Esophagus muscularis mucosa (tissue), 4 donors: Measurements from ENCODE around the gene RALGPS2. TPM values are rescaled to one million over a fixed set of nuclear protein-coding genes. Genes with fewer than 3 reads are reported as not detected.

Experiments used
- DNase-seq: peaks from one replicate; pipeline ENCODE4 v3.0.0-alpha.2; 2017; ENCODE audit errors: extremely low spot score
- H3K27ac ChIP-seq, 4 donors: fragments of 200-600 bp; sonication (generic); replicated peaks in 1 of 4; 1 replicate in 3 of 4; 2 replicates in 1 of 4; pipeline ENCODE4 v1.5.1; 2016 to 2019; ENCODE audit warnings: mild to moderate bottlenecking in 1 of 4
- H3K27me3 ChIP-seq, 4 donors: fragments of 200-600 bp; sonication (generic); one replicate each; pipeline versions ENCODE4 v1.5.1 to v1.6.0; 2016 to 2019
- H3K36me3 ChIP-seq, 4 donors: fragments of 200-600 bp; sonication (generic); one replicate each; pipeline ENCODE4 v1.5.1; 2016 to 2019
- H3K4me1 ChIP-seq, 4 donors: fragments of 200-600 bp; sonication (generic); one replicate each; pipeline ENCODE4 v1.5.1; 2016 to 2019
- H3K4me3 ChIP-seq, 4 donors: fragments of 200-600 bp; sonication (generic); 1 replicate in 2 of 4; 2 replicates in 2 of 4; pipeline ENCODE4 v1.5.1; 2016 to 2019; ENCODE audit warnings: mild to moderate bottlenecking in 4 of 4, moderate library complexity in 1 of 4
- H3K9me3 ChIP-seq, 4 donors: fragments of 200-600 bp; sonication (generic); 1 replicate in 3 of 4; 2 replicates in 1 of 4; pipeline ENCODE4 v1.5.1; 2016 to 2019
- CTCF ChIP-seq, 3 experiments: fragments of 200-600 bp in 2 of 3; fragments of 450-650 bp in 1 of 3; sonication (generic) in 2 of 3; IDR thresholded peaks; one replicate each; pipeline ENCODE4 v1.5.1; 2017 to 2019; ENCODE audit warnings: antibody characterized with exemption in 3 of 3, mild to moderate bottlenecking in 2 of 3, moderate library complexity in 1 of 3
- EP300 ChIP-seq: sonication (generic); formaldehyde crosslinking; IDR thresholded peaks from one replicate; pipeline ENCODE4 v1.6.1; 2017; ENCODE audit warnings: antibody characterized with exemption
- POLR2A ChIP-seq: fragments of 450-650 bp; IDR thresholded peaks from one replicate; pipeline ENCODE4 v1.6.1; 2017; ENCODE audit warnings: antibody characterized with exemption, moderate library complexity, mild to moderate bottlenecking, low read depth
- POLR2AphosphoS5 ChIP-seq, 2 donors: sonication (generic); formaldehyde crosslinking; IDR thresholded peaks; one replicate each; pipeline ENCODE4 v1.6.1; 2017; ENCODE audit warnings: antibody characterized with exemption in 2 of 2
- WGBS: methylation state at CpG from one replicate; pipeline ENCODE4 v1.1.5; 2018; 5-methylcytosine and 5-hydroxymethylcytosine counted together
- intact Hi-C: fragments of 100-400 bp; cut with DNase I; formaldehyde crosslinking; loops from one replicate; pipeline ENCODE4 v1.15.1; 2023
- total RNA-seq, 4 donors: library from RNA; depleted of rRNA; stranded (reverse); fragments of >200 nt; gene quantifications; one replicate each; pipeline versions ENCODE4 v1.1.0 to v1.2.1, GENCODE V29; 2016

Gene RALGPS2
- total RNA-seq, 4 donors from 2014 or later, result 9.3 to 22.8 (median 17.3) TPM

- intact Hi-C loops, result no loop called here
- TF ChIP-seq CTCF (IDR thresholded peaks at IDR 0.05) (no peak), POLR2AphosphoS5 (IDR thresholded peaks at IDR 0.05) (no peak), EP300 (no peak), POLR2A (no peak)
- no peak for DNase-seq
- H3K27me3 ChIP-seq, result no peaks in the 10 kb centered on the region
- H3K4me3 ChIP-seq, result no peak overlapping the region
- H3K36me3 ChIP-seq, result peaks cover 0 to 10% (median 2%) of the 10 kb centered on the region in 4 donors
- whole genome bisulfite sequencing, result 76% methylated on average over 1 of the region's 1 CpG
- H3K4me1 ChIP-seq, result peaks cover 0 to 7% (median 2%) of the 10 kb centered on the region in 4 donors
- H3K9me3 ChIP-seq, result peaks cover 0 to 4% (median 0%) of the 10 kb centered on the region in 4 donors
- no peak overlapping the region for H3K27ac ChIP-seq
These were observed 13.7 kb downstream of the RALGPS2 start for GRCh38 chr1:178738780-178739179.

GRCh38 chr1:178739285-178740045 is 14.4 kb downstream of the RALGPS2 start:
- WGBS, result 82% methylated on average over 4 of the region's 4 CpGs
- H3K4me1 ChIP-seq, result peaks cover 0 to 7% (median 2%) of the 10 kb centered on the region in 4 donors

GRCh38 chr1:178740491-178740890 is 15.4 kb downstream of the RALGPS2 start:
- H3K27ac ChIP-seq, result no peak overlapping the region
- H3K4me3 ChIP-seq, result no peak overlapping the region
- peaks cover 0 to 10% (median 2%) of the 10 kb centered on the region in 4 donors for H3K36me3 ChIP-seq
- H3K27me3 ChIP-seq, result no peaks in the 10 kb centered on the region
- peaks cover 0 to 4% (median 0%) of the 10 kb centered on the region in 4 donors for H3K9me3 ChIP-seq
- H3K4me1 ChIP-seq, result peaks cover 0 to 7% (median 2%) of the 10 kb centered on the region in 4 donors
- TF ChIP-seq POLR2A (no peak), EP300 (no peak), CTCF (IDR thresholded peaks at IDR 0.05) (no peak), POLR2AphosphoS5 (IDR thresholded peaks at IDR 0.05) (no peak)
- intact Hi-C loops, result no loop called here
- DNase-seq, result no peak
- WGBS, result 79% methylated on average over 1 of the region's 1 CpG

More at GRCh38 chr1:178739285-178740045, 14.4 kb downstream of the RALGPS2 start:
- intact Hi-C loops, result no loop called here
- Histone ChIP-seq H3K4me3 (no peak overlapping the region), H3K9me3 (peaks cover 0 to 4% (median 0%) of the 10 kb centered on the region in 4 donors), H3K36me3 (peaks cover 0 to 10% (median 2%) of the 10 kb centered on the region in 4 donors), H3K27ac (no peak overlapping the region), H3K27me3 (no peaks in the 10 kb centered on the region)
- no peak for DNase-seq
- no peak for TF ChIP-seq EP300
- TF ChIP-seq POLR2A, result no peak
- TF ChIP-seq POLR2AphosphoS5 (IDR thresholded peaks at IDR 0.05), result no peak
- TF ChIP-seq CTCF (IDR thresholded peaks at IDR 0.05), result no peak

- no peak overlapping the region for H3K27ac ChIP-seq
- peaks cover 0 to 4% (median 0%) of the 10 kb centered on the region in 4 donors for H3K9me3 ChIP-seq
- WGBS, result 96% methylated on average over 1 of the region's 1 CpG
- TF ChIP-seq CTCF (IDR thresholded peaks at IDR 0.05), result no peak
- no peak for TF ChIP-seq POLR2A
- TF ChIP-seq POLR2AphosphoS5 (IDR thresholded peaks at IDR 0.05), result no peak
- TF ChIP-seq EP300, result no peak
- no peak overlapping the region for H3K4me3 ChIP-seq
- H3K4me1 ChIP-seq, result peaks cover 0 to 7% (median 2%) of the 10 kb centered on the region in 4 donors
- peaks cover 0 to 10% (median 2%) of the 10 kb centered on the region in 4 donors for H3K36me3 ChIP-seq
- no peak for DNase-seq
- H3K27me3 ChIP-seq, result no peaks in the 10 kb centered on the region
- intact Hi-C loops, result no loop called here
These were observed 15.9 kb downstream of the RALGPS2 start for GRCh38 chr1:178740924-178741323.
